Effector memory CD8-positive, alpha-beta T cell (primary cell): ENCODE measurements around the gene ETFRF1.

Experiments
- ATAC-seq: fragments of 150-1000 bp; cut with Tn5 transposase; replicated peaks from 2 replicates; pipeline ENCODE4 v1.10.0; 2021; ENCODE audit warnings: mild to moderate bottlenecking, moderate library complexity
- DNase-seq, 3 experiments: peaks; one replicate each; pipeline ENCODE4 v3.0.0; 2021
- H3K27ac Mint-ChIP-seq, 2 donors: one replicate each; pipeline ENCODE4 v1.8.0; 2022; ENCODE audit warnings: mild to moderate bottlenecking in 2 of 2, mixed read lengths in 2 of 2, moderate library complexity in 2 of 2
- H3K27me3 Mint-ChIP-seq, 2 donors: one replicate each; pipeline ENCODE4 v1.8.0; 2022; ENCODE audit warnings: mixed read lengths in 2 of 2
- H3K36me3 Mint-ChIP-seq: one replicate; pipeline ENCODE4 v1.8.0; 2022; ENCODE audit warnings: mild to moderate bottlenecking, moderate library complexity, mixed read lengths; ENCODE audit not compliant: insufficient read depth
- H3K4me1 Mint-ChIP-seq, 2 donors: one replicate each; pipeline ENCODE4 v1.8.0; 2022; ENCODE audit warnings: low read depth in 2 of 2, mixed read lengths in 2 of 2
- H3K4me3 Mint-ChIP-seq, 2 donors: one replicate each; pipeline ENCODE4 v1.8.0; 2022; ENCODE audit warnings: mild to moderate bottlenecking in 2 of 2, mixed read lengths in 2 of 2, moderate library complexity in 2 of 2
- H3K9me3 Mint-ChIP-seq, 2 donors: one replicate each; pipeline ENCODE4 v1.8.0; 2022; ENCODE audit warnings: mixed read lengths in 2 of 2
- total RNA-seq, 9 experiments: gene quantifications; one replicate each; lab custom pipeline; 2026; lab: John Stamatoyannopoulos, UW

The ETFRF1 gene, protein sequence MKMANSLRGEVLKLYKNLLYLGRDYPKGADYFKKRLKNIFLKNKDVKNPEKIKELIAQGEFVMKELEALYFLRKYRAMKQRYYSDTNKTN
- total RNA-seq: 4.8 to 18.5 (median 8.3) reads per million in 9 experiments

DNA sequence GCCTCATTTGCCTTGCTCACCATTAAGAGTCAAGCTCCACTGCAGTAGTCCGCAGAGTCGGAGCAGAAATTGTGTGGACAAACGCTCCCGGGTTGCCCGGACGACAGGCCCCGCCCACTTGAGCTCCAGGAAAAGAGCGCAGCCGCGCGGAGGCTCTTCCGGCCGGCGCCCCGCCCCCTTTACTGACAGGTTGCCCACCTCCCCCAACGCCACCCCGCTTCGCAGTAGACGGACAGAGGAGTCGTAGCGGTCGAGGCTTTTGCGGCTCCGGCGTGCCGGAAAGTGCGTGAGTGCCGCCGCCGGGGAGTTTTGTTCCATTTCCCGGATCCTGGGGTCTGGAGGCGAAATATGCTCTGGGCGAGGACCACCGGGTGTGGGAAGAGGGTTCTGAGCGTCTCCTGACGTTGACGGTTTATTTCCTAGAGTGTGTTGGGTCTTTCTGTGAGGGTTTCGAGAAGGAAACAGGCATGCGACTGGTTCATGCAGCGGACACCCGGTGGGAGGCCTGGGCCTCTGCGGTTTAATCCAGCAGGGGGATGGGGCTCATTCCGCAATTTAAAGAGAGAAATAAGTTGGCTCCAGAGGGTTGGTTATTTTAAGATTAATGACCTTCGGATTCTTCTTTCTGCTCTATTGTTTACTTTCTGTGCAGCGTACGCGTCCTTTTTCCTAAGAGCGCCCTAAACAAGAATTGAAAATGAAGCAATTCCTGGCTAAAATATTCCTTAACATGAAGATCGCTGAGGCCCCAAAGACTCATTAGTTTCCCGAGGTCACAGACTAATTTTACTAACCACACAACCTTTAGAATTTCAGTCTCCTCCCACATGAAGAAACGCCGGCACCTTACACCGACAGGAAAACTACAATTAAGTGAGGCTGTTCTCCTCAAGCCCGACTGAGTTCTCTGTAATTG, at the start of gene ETFRF1, which contains the start of gene DNAI7:
Gene ETFRF1 (plus strand): TSS at position 182 of the 916 bp plus-strand sequence. CDS start 8,720 bp downstream, outside the sequence.
Gene DNAI7 (minus strand): TSS at position 105 of the 916 bp plus-strand sequence. CDS start 82 bp downstream, at position 23.
- Mint-ChIP-seq H3K4me1 (peaks cover 12 to 30% of the 10 kb centered on the region in 2 donors), H3K36me3 (peaks cover 22% of the 10 kb centered on the region), H3K4me3 (peak within 1 kb of the TSS; percentile 94 to 99), H3K27me3 (no peaks in the 10 kb centered on the region), H3K27ac (peak within 1 kb of the TSS; percentile 98 to 99), H3K9me3 (no peaks in the 10 kb centered on the region)
- peak; percentile 97 to 98 (median 97) for DNase-seq
- ATAC-seq: peak; percentile 94

DNA sequence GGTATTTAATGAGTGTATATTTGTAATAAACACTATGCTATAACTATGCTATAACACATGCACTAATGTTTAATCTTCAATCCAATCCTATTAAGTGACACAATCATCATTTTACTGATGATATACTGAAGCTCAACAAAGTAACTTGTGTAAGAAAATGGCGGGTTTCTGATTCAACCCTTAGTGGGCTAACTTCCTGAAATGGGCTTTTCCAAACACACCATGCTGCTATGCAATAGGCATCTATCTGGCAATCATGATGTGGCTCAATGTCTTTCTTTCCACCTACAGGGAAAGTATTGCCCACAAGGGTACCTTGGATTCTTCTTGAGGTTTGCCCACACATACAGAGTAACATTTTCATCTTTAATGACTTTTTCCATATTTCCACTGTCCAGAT, 48.4 kb upstream of the ETFRF1 start:
- no peak for DNase-seq
- no peak for ATAC-seq
- Mint-ChIP-seq H3K27me3 (no peaks in the 10 kb centered on the region), H3K4me3 (no peak overlapping the region), H3K9me3 (no peaks in the 10 kb centered on the region), H3K4me1 (no peaks in the 10 kb centered on the region), H3K36me3 (peaks cover 5% of the 10 kb centered on the region), H3K27ac (no peak overlapping the region)

DNA sequence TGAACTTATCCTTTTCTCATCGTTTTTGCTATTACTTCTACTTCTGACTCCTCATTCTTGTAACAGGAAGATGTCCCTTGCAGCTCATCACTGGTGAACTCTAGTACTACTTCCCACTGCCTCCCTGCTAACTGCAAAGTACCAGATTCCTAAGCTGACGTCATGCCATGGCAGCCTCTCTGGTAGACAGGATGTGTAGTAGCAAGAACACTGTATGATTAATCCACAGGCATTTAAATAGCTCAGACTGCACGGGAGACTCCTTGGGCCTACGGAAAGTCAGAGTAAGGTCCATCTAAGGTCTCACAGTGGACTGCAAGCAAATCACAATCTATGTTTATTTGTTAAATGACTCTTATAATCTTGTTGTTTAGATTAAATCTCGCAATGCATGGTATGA, 43.6 kb upstream of the ETFRF1 start:
- ATAC-seq (no peak), DNase-seq (no peak)
- Mint-ChIP-seq H3K4me1 (peaks cover 0 to 5% of the 10 kb centered on the region in 2 donors), H3K27me3 (no peaks in the 10 kb centered on the region), H3K27ac (peak overlapping the region in 1 of 2 donors; percentile 16), H3K9me3 (no peaks in the 10 kb centered on the region), H3K36me3 (peaks cover under 1% of the 10 kb centered on the region), H3K4me3 (no peak overlapping the region)

DNA sequence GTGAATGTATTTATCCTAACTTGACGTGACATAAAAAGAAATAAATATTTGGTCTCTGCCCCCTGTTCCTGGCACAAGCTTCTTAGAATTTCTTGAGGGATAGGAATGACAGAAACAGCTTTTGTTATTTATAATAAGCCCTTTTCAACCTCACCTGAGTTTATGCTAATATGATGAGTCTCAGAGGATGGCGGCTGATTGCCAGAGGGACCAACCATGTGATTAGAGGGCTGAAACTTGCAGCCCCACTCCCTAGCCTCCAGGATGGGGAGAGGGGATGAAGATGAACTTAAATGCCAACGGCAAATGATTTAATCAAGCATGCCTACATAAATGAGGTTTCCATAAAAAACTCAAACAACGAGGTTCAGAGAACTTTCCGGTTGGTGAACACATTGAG, 43.0 kb upstream of the ETFRF1 start:
- H3K9me3 Mint-ChIP-seq: no peaks in the 10 kb centered on the region
- H3K4me3 Mint-ChIP-seq: no peak overlapping the region
- peaks cover 0 to 5% of the 10 kb centered on the region in 2 donors for H3K4me1 Mint-ChIP-seq
- no peaks in the 10 kb centered on the region for H3K36me3 Mint-ChIP-seq
- ATAC-seq (no peak), DNase-seq (no peak)
- H3K27ac Mint-ChIP-seq: peak overlapping the region in 1 of 2 donors; percentile 16
- no peaks in the 10 kb centered on the region for H3K27me3 Mint-ChIP-seq

DNA sequence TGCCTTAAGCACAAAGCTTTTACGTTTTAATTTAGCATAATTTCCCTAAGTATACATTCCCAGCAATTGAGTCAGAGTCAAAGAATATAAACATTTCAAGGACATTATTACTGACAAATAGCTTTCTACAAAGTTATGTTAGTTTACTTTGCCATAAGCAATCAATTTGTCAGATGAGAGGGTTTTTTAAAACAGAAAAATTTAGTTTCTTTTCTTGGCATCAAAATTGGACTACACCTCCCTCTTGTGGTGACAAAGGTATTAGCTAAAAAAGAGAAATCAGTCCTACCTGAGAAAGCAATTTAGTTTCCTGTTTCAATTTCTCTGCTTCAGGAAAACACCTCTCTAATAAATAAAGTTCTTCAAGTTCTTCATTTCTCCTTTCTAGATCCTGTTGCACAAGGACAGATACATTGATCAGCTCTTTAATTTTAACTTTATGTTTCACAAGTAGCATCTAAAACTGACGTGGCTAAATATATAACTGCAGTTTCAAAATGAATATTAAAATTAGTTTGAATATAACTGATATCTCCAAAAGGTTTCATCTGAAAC, 39.9 kb upstream of the ETFRF1 start:
- ATAC-seq (peak; percentile 69), DNase-seq (peak in 1 of 3 experiments; percentile 7)
- Mint-ChIP-seq H3K36me3 (no peaks in the 10 kb centered on the region), H3K4me1 (peaks cover 0 to 5% of the 10 kb centered on the region in 2 donors), H3K4me3 (peak overlapping the region; percentile 55 to 72), H3K9me3 (no peaks in the 10 kb centered on the region), H3K27ac (no peak overlapping the region), H3K27me3 (no peaks in the 10 kb centered on the region)

DNA sequence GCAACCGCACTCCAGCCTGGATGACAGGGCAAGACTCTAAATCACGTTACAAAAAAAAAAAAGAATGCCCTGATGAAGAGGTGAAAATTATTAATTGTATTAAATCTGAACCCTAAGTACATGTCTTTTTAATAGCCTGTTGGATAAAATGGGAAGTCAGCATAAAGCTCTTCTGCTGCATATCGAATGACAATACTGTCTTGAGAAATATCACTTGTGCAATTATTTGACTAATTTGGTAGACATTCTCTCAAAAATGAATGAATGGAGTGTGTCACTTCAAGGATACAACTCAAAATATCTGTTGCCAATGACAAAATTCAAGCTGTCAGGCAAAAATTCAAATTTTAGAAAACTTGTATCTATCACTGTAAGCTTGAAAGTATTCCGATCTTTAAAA, 39.0 kb upstream of the ETFRF1 start:
- no peak overlapping the region for H3K4me3 Mint-ChIP-seq
- no peaks in the 10 kb centered on the region for H3K27me3 Mint-ChIP-seq
- H3K27ac Mint-ChIP-seq: no peak overlapping the region
- no peaks in the 10 kb centered on the region for H3K36me3 Mint-ChIP-seq
- H3K9me3 Mint-ChIP-seq: no peaks in the 10 kb centered on the region
- ATAC-seq: no peak
- H3K4me1 Mint-ChIP-seq: peaks cover 0 to 5% of the 10 kb centered on the region in 2 donors
- DNase-seq: no peak

DNA sequence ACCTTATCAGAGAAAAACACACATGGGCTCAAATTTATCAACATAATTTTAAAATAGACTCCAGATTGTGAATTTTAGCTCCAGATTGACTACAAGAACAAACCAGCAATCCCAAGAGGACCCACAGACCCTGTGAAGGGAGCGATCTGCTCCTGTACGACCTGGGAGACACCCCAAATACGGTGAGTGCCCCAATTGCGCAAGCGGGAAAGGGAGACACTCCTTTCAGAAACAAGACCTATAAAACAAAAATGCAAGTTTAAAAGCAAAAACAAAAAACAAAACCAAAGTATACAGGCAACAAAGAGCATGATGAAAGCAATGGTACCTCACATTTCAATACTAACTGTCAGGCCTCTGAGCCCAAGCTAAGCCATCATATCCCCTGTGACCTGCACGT, 32.2 kb upstream of the ETFRF1 start:
- H3K9me3 Mint-ChIP-seq: no peaks in the 10 kb centered on the region
- no peaks in the 10 kb centered on the region for H3K36me3 Mint-ChIP-seq
- no peaks in the 10 kb centered on the region for H3K27me3 Mint-ChIP-seq
- no peak overlapping the region for H3K27ac Mint-ChIP-seq
- no peaks in the 10 kb centered on the region for H3K4me1 Mint-ChIP-seq
- ATAC-seq: no peak
- no peak for DNase-seq
- no peak overlapping the region for H3K4me3 Mint-ChIP-seq

DNA sequence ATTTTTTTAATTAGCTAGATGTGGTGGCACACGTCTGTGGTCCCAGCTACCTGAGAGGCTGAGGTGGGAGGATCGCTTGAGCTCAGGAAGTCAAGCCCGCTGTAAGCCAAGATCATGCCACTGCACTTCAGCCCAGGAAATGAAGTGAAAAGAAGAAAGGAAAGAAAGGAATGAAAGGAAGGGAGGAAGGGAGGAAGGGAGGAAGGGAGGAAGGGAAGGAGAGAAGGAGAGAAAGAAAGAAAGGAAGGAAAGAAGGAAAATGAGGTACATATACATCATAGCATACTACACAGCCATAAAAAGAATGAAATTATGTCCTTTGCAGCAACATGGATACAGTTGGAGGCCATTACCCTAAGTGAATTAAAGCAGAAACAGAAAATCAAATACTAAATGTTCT, 12.3 kb upstream of the ETFRF1 start:
- peaks cover 7 to 11% of the 10 kb centered on the region in 2 donors for H3K4me1 Mint-ChIP-seq
- H3K9me3 Mint-ChIP-seq: no peaks in the 10 kb centered on the region
- DNase-seq (no peak), ATAC-seq (no peak)
- no peak overlapping the region for H3K4me3 Mint-ChIP-seq
- H3K27ac Mint-ChIP-seq: no peak overlapping the region
- peaks cover 6 to 12% of the 10 kb centered on the region in 2 donors for H3K27me3 Mint-ChIP-seq
- no peaks in the 10 kb centered on the region for H3K36me3 Mint-ChIP-seq

DNA sequence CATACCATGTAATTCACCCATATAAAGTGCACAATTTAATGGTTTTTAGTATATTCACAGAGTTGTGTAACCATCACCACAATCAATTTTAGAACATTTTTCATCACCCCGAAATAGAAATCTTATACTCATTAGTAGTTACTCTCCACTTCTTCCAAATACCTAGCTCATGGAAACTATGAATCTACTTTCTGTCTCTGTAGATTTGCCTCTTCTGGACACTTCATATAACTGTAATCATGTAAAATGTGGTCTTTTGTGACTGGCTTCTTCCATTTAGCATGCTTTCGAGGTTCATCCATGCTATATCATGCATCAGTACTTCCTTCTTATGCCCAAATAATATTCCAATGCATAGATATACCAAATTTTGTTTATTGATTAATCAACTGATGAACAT, 10.9 kb upstream of the ETFRF1 start:
- no peak for DNase-seq
- Mint-ChIP-seq H3K27me3 (peaks cover 6 to 10% of the 10 kb centered on the region in 2 donors), H3K9me3 (no peaks in the 10 kb centered on the region), H3K36me3 (no peaks in the 10 kb centered on the region), H3K27ac (no peak overlapping the region), H3K4me1 (peaks cover 7 to 11% of the 10 kb centered on the region in 2 donors), H3K4me3 (no peak overlapping the region)
- ATAC-seq: no peak

DNA sequence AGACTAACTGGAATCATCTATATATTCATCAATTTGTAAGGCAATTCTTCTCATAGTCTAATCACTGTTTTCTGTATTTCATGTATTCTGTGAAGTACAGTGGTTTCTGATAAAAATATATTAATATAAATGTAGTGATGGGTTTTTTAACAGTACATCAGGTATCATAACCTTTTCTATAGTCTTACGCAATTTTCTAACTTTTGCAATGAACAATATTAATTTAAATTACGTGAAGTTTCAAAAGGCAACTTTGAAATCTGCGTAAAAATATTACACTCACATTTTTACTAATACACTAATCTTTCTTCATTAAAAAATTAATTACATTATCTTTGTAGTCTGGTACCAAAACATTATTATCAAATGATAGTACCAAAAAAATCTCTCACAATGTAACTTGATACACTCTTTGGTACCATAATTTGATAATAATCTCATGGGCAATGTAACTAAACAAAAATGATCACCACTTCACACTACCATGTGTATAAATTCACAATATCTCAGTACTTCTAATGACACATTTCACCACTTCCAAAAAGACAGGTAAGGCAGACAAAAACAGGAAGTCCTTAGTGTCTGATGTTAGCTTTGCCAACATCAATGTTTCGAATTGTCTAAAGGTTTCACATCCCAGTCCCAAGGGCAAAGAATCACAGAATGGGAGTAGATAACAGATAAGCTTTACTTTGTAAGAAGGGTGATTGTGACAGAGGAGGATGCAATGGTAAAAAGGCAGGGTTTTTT, 8.8 kb upstream of the ETFRF1 start:
- Mint-ChIP-seq H3K9me3 (no peaks in the 10 kb centered on the region), H3K4me3 (peak overlapping the region; percentile 52 to 78), H3K27me3 (no peaks in the 10 kb centered on the region), H3K4me1 (peaks cover 7 to 11% of the 10 kb centered on the region in 2 donors), H3K27ac (peak overlapping the region in 1 of 2 donors; percentile 76), H3K36me3 (no peaks in the 10 kb centered on the region)
- ATAC-seq (peak; percentile 65), DNase-seq (no peak)

DNA sequence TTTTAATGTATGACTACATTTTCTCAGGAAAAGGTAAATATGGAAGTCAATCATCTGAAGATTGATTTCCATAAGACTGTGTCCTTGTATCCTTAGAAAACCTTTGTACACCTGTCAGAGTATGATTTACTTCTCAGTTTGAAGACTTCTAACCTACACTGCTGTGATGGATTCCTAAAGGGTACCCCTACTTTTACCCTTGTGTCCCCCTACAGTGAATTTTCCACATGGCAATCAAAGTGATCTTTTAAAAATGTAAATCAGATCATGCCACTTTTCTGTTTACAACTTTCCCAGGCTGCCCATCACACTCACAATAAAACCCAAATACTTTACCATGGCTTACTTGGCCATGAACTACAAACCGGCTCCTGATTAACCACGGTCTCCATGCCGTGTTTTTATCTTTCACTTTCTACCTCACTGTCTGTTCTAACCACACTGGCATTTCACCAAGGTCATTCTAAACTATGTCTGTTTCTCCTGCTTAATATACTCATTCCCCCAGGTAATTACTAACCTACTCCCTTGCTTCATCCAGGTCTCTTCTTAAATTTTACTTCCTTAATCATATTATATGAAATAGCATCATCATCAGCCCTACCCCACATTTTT, 8.1 kb upstream of the ETFRF1 start:
- peak; percentile 89 for ATAC-seq
- Mint-ChIP-seq H3K36me3 (no peaks in the 10 kb centered on the region), H3K4me1 (peaks cover 7 to 11% of the 10 kb centered on the region in 2 donors), H3K4me3 (peak overlapping the region; percentile 52 to 78), H3K27ac (peak overlapping the region in 1 of 2 donors; percentile 76), H3K9me3 (no peaks in the 10 kb centered on the region), H3K27me3 (no peaks in the 10 kb centered on the region)
- peak in 1 of 3 experiments; percentile 20 for DNase-seq

DNA sequence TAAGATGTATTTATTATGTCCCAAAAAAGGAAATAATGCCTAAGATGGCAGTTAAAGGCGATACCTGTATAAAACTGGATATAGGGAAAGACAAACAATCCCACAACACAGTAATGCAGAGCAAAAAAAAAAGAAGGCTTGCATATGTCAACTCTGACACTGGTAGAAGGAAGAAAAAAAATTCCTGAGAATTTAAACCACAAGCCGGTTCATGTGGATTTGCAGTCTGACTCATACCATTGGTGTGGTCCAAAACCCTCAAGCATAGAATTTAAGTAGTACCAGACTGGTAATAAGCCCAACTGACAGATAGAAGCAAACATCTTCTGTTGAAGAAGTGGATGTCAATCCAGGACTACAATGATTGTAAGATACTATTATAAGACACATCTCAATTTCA, 7.3 kb upstream of the ETFRF1 start:
- Mint-ChIP-seq H3K36me3 (peaks cover 3% of the 10 kb centered on the region), H3K27me3 (no peaks in the 10 kb centered on the region), H3K27ac (peak overlapping the region in 1 of 2 donors; percentile 76), H3K4me3 (no peak overlapping the region), H3K4me1 (peaks cover 7 to 11% of the 10 kb centered on the region in 2 donors), H3K9me3 (no peaks in the 10 kb centered on the region)
- no peak for DNase-seq
- no peak for ATAC-seq

DNA sequence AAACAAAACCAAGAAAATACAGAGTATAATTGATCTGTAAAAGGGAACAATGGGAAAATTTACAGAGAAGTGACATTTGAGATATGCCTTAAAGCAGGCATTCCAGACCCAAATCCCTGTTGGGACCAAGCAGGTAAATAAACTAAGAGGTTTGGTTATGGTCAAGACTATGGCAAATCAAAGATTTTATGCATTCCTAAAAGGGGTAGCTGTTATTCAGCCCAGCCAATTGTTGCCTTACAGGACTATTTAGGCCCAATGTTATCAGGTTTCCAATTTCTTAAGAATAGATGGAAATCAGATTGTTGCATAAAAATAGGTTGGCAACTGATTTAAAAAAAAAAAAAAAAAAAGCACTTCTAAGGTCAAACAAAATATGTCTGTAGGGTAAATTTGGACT, 5.4 kb upstream of the ETFRF1 start:
- peaks cover 8 to 17% of the 10 kb centered on the region in 2 donors for H3K4me1 Mint-ChIP-seq

More for the DNA sequence above, 5.4 kb upstream of the ETFRF1 start:
- no peak for DNase-seq
- Mint-ChIP-seq H3K4me3 (no peak overlapping the region), H3K27me3 (no peaks in the 10 kb centered on the region), H3K27ac (no peak overlapping the region), H3K9me3 (no peaks in the 10 kb centered on the region), H3K36me3 (peaks cover 8% of the 10 kb centered on the region)
- no peak for ATAC-seq
